IPS-18a (cell line): ENCODE results near the gene CNGA4.

Experiments used
- H3K27ac ChIP-seq: one replicate; pipeline ENCODE4 v1.5.1; 2013; ENCODE audit warnings: low read length
- H3K27me3 ChIP-seq: one replicate; pipeline ENCODE4 v1.6.1; 2013; ENCODE audit warnings: mild to moderate bottlenecking, low read length; ENCODE audit not compliant: control insufficient read depth, insufficient read depth
- H3K36me3 ChIP-seq: one replicate; pipeline ENCODE4 v1.6.1; 2013; ENCODE audit warnings: low read depth, low read length; ENCODE audit not compliant: control insufficient read depth
- H3K4me1 ChIP-seq: one replicate; pipeline ENCODE4 v1.6.1; 2013; ENCODE audit warnings: low read depth, low read length; ENCODE audit not compliant: control insufficient read depth
- H3K4me3 ChIP-seq: one replicate; pipeline ENCODE4 v1.5.1; 2013; ENCODE audit warnings: low read length
- H3K9ac ChIP-seq: one replicate; pipeline ENCODE4 v1.6.1; 2013; ENCODE audit warnings: mild to moderate bottlenecking, low read length, moderate library complexity
- H3K9me3 ChIP-seq: one replicate; pipeline ENCODE4 v1.6.1; 2013; ENCODE audit warnings: low read depth, low read length; ENCODE audit not compliant: control insufficient read depth

CNGA4 gene, protein sequence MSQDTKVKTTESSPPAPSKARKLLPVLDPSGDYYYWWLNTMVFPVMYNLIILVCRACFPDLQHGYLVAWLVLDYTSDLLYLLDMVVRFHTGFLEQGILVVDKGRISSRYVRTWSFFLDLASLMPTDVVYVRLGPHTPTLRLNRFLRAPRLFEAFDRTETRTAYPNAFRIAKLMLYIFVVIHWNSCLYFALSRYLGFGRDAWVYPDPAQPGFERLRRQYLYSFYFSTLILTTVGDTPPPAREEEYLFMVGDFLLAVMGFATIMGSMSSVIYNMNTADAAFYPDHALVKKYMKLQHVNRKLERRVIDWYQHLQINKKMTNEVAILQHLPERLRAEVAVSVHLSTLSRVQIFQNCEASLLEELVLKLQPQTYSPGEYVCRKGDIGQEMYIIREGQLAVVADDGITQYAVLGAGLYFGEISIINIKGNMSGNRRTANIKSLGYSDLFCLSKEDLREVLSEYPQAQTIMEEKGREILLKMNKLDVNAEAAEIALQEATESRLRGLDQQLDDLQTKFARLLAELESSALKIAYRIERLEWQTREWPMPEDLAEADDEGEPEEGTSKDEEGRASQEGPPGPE

GRCh38 chr11:6238902-6239301 lies at the start of gene CNGA4:
Gene CNGA4 (plus strand): TSS chr11:6239089. CDS start chr11:6239207, 118 bp downstream.
- H3K9me3 ChIP-seq = no peaks in the 10 kb centered on the region
- H3K36me3 ChIP-seq = no peaks in the 10 kb centered on the region
- no peak within 1 kb of the TSS for H3K4me3 ChIP-seq
- H3K4me1 ChIP-seq = no peaks in the 10 kb centered on the region
- H3K9ac ChIP-seq = no peak within 1 kb of the TSS
- H3K27ac ChIP-seq = no peak within 1 kb of the TSS
- H3K27me3 ChIP-seq = no peaks in the 10 kb centered on the region

- H3K9ac ChIP-seq = no peak overlapping the region
- H3K27me3 ChIP-seq = no peaks in the 10 kb centered on the region
- no peaks in the 10 kb centered on the region for H3K4me1 ChIP-seq
- H3K27ac ChIP-seq = no peak overlapping the region
- no peaks in the 10 kb centered on the region for H3K9me3 ChIP-seq
- H3K4me3 ChIP-seq = no peak overlapping the region
- no peaks in the 10 kb centered on the region for H3K36me3 ChIP-seq
Measured at GRCh38 chr11:6191742-6192141, 47.1 kb upstream of the CNGA4 start.

GRCh38 chr11:6194065-6194581 lies 44.8 kb upstream of the CNGA4 start:
- no peaks in the 10 kb centered on the region for H3K27me3 ChIP-seq
- H3K27ac ChIP-seq = no peak overlapping the region
- H3K9me3 ChIP-seq = no peaks in the 10 kb centered on the region
- H3K9ac ChIP-seq = no peak overlapping the region
- H3K36me3 ChIP-seq = no peaks in the 10 kb centered on the region
- H3K4me3 ChIP-seq = no peak overlapping the region
- H3K4me1 ChIP-seq = no peaks in the 10 kb centered on the region

DNA sequence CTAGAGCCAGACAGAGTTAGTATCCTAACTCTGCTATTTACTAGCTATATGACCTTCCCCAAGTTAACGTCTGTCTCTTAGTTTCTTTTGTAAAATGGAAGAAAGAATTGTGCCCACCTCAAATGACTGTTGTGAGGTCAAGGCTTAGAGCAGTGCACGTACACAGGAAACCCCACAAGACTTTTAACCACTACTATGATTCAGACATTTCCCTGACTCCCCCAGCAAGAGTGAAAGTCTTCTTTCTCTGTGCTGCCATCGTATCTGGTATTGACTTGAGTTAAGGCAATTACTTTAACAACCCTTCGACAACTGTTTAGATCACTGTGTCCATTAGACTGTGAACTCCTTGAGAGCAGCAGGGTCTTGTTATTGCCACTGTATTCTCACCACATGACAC lies 42.5 kb upstream of the CNGA4 start:
- Histone ChIP-seq H3K27ac (no peak overlapping the region), H3K4me3 (no peak overlapping the region), H3K9ac (no peak overlapping the region), H3K27me3 (no peaks in the 10 kb centered on the region), H3K4me1 (no peaks in the 10 kb centered on the region), H3K9me3 (no peaks in the 10 kb centered on the region), H3K36me3 (no peaks in the 10 kb centered on the region)

DNA sequence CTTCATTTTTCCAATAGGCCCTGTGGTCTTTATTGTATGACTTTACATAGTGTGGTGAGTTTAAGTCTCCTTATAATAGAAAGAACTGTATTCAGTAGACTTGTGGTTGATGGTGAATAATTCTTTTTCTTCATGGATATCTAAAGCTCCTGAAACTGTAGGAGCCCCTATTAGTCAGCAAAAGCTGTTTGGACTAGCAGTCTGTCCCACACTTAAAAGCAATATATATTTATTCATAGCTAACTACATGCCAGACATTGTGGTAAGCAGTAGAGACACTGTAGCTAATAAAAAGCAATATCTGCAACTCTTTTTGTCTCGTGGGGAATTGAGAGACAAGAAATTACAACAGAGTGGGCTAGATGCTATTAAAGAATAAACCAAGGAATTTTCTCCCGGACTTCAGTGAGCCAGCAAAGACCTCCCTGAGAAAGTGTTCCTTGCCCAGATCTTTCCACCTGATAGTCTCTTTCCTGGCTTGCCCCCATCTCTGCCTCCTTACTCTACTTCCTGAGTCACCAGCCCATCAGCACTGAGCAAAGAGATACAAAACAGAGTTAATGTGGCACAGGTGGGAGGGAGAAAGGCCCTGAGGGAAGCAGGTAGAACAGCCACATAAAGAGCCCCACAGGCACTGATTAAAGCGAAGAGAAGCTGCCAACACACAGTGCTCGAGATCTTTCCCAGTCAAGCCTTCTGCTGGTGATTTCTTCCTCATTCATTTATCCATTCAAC lies 41.3 kb upstream of the CNGA4 start:
- Histone ChIP-seq H3K4me3 (no peak overlapping the region), H3K36me3 (no peaks in the 10 kb centered on the region), H3K9ac (no peak overlapping the region), H3K9me3 (no peaks in the 10 kb centered on the region), H3K4me1 (no peaks in the 10 kb centered on the region), H3K27me3 (no peaks in the 10 kb centered on the region), H3K27ac (no peak overlapping the region)

- H3K4me3 ChIP-seq = no peak within 1 kb of the TSS
- H3K27ac ChIP-seq = no peak within 1 kb of the TSS
- no peak within 1 kb of the TSS for H3K9ac ChIP-seq
- no peaks in the 10 kb centered on the region for H3K4me1 ChIP-seq
- no peaks in the 10 kb centered on the region for H3K36me3 ChIP-seq
- H3K9me3 ChIP-seq = no peaks in the 10 kb centered on the region
- no peaks in the 10 kb centered on the region for H3K27me3 ChIP-seq
Measured at GRCh38 chr11:6199174-6199810, 39.6 kb upstream of the CNGA4 start, which contains the start of gene OR52W1. Gene OR52W1 (plus strand): TSS chr11:6199224. CDS start chr11:6199224, 0 bp downstream.

DNA sequence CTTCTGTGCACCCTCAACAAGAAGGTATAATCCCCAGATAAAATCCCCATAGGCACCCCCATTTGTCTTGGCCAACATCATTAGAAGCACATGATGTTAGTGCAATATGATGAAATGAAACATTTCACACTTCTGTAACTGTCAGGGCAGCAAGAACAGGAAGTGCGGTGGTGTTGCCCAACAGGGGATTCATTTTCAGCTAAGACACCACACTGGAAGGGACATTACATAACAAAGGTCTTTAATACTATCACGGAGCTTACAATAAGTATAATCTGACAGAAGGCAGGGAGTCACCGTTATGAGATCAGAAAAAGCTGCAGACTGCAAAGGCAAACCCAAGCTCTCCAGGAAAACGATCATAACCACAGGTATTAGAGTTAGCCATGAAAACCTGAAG lies 37.9 kb upstream of the CNGA4 start:
- H3K4me3 ChIP-seq = no peak overlapping the region

GRCh38 chr11:6201481-6201880 lies 37.4 kb upstream of the CNGA4 start:
- H3K27me3 ChIP-seq = no peaks in the 10 kb centered on the region
- no peak overlapping the region for H3K27ac ChIP-seq

More for the DNA sequence above, 37.9 kb upstream of the CNGA4 start:
- Histone ChIP-seq H3K36me3 (no peaks in the 10 kb centered on the region), H3K27me3 (no peaks in the 10 kb centered on the region), H3K27ac (no peak overlapping the region), H3K9me3 (no peaks in the 10 kb centered on the region), H3K4me1 (no peaks in the 10 kb centered on the region), H3K9ac (no peak overlapping the region)

GRCh38 chr11:6202041-6202440 lies 36.8 kb upstream of the CNGA4 start:
- no peak overlapping the region for H3K4me3 ChIP-seq
- no peaks in the 10 kb centered on the region for H3K36me3 ChIP-seq
- H3K9me3 ChIP-seq = no peaks in the 10 kb centered on the region
- no peaks in the 10 kb centered on the region for H3K4me1 ChIP-seq
- no peaks in the 10 kb centered on the region for H3K27me3 ChIP-seq
- no peak overlapping the region for H3K9ac ChIP-seq
- H3K27ac ChIP-seq = no peak overlapping the region

More at GRCh38 chr11:6201481-6201880, 37.4 kb upstream of the CNGA4 start:
- H3K4me3 ChIP-seq = no peak overlapping the region
- no peaks in the 10 kb centered on the region for H3K36me3 ChIP-seq
- H3K9me3 ChIP-seq = no peaks in the 10 kb centered on the region
- no peaks in the 10 kb centered on the region for H3K4me1 ChIP-seq
- H3K9ac ChIP-seq = no peak overlapping the region

GRCh38 chr11:6203327-6203726 lies 35.6 kb upstream of the CNGA4 start:
- Histone ChIP-seq H3K4me3 (no peak overlapping the region), H3K27me3 (no peaks in the 10 kb centered on the region), H3K36me3 (no peaks in the 10 kb centered on the region), H3K27ac (no peak overlapping the region), H3K4me1 (no peaks in the 10 kb centered on the region), H3K9me3 (no peaks in the 10 kb centered on the region), H3K9ac (no peak overlapping the region)

DNA sequence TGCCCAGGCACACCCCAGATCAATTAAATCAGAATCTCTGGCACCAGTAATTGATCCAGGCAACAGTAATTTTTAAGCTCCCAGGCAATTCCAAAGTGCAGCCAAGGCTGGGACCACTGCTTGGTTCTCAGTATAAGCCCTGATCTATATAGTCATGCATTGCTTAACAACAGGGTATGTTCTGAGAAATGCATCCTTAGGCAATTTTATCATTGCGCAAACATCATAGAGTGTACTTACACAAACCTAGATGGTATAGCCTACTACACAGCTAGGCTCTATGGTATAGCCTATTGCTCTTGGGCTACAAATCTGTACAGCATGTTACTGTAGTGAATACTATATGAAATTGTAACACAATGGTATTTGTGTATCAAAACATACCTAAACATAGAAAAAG lies 34.2 kb upstream of the CNGA4 start:
- H3K4me3 ChIP-seq = no peak overlapping the region

More for the DNA sequence above, 34.2 kb upstream of the CNGA4 start:
- H3K27ac ChIP-seq = no peak overlapping the region
- H3K9ac ChIP-seq = no peak overlapping the region
- H3K9me3 ChIP-seq = no peaks in the 10 kb centered on the region
- H3K4me1 ChIP-seq = no peaks in the 10 kb centered on the region
- H3K27me3 ChIP-seq = no peaks in the 10 kb centered on the region
- H3K36me3 ChIP-seq = peaks cover 4% of the 10 kb centered on the region
